NCI-H187 treated with DMSO at 0.1 percent for 48 hours (cell line): ENCODE data around the gene MYO5B.

ENCODE experiments used
- DNase-seq: peaks from one replicate; lab custom pipeline; 2025; lab: John Stamatoyannopoulos, UW

The MYO5B gene

DNA sequence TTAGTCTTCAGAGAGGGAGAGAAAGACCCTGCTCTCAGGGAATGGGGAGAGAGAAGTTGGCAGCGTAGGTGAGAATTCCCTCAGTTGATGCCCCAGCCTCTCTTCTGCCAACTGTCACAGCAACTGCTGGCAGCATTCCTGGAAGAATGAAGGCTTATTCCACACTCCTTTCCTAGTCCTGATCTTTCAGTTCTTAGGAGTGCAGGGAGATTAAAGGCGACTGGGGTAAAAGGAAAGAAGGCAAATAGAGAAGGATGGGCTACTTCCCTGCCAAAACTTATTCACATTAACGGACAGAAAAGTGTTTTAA is 315.7 kb downstream of the MYO5B start:
- DNase-seq = no peak

DNA sequence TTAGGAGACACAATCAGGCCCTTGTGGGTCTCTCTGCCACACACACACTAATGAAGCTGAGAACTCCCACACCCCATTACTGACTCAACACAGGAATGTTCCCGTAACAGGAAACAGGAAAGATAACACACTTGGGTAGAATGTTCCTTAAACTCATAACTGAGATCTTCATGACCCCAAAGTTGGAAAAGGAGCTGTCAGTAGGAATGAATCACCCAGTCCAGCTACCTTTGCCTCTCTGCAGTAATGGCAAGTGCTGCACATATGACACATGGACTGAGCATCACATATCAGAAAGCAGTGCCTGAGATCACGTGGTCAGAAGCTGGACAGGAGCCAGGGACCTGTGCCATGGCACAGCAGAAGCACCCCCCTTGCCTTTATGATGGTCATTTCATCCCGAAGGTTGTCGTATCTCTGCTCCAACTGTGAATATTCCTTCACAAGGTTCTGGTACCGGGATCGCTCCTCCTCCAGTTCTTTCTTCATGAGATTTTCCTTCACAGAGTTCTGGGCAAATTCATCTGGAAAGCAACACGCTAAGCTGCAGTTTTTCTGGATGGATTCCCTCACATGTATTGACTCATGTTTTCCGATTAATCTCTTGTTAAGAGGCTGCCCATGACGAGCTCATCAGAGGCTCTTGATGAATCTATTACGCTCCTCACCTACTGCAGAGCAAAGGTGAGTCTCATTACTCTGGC is 316.2 kb downstream of the MYO5B start:
- DNase-seq = no peak

DNA sequence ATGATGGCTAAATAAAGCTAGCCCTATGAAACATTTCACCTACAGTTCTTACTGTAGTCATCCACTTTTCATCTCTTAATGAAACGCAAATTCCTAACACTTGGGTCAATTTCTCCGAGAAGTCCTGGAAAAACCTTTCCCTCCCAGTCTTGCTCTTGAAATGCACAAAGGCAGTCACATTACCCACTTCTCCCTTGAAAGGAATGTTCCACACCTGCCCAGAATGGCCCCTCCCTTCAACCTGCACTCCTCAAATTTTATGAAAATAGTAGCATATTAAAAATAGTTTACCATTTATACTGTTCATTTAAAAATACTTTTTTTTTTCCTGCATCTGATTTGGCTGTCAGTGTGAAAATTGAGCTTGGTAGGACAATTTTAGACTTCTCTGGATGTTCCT is 316.9 kb downstream of the MYO5B start:
- no peak for DNase-seq

DNA sequence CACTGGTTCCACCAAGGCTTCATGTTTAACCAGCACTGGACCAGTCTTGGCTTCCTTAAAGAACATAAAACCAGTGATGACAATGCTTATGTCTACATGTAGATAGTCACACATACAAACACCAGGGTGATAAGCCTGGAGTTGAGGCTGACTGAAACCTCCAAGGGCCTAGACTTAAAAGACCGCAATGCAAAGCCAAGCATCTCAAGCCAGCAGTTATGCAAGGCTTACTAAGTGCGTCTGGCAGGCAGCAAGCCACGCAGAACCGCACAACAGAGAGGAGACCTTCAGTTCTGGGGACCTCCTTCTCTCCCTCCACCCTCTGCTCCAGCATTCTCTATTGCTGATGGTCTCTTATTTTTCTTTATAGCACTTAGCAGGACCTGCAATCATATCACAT is 318.4 kb downstream of the MYO5B start:
- DNase-seq = no peak

DNA sequence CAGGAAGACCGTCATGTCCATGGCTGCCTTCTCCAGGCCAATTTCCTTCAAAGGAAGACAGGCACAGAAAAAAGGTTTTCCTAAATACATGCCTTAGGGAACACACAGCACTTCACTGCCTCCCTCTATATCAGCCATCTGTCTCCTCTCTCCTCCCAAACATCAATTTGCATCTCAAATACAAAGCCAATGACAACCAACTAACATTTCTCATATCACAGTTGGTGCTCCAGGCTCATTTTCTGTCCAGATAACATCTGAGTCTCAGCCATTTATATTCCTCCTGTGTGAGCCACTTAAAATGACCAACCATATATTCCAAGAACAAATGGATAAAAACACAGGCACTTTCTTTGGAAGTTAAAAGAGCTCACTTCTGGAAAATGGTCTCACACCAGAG is 319.2 kb downstream of the MYO5B start:
- no peak for DNase-seq

DNA sequence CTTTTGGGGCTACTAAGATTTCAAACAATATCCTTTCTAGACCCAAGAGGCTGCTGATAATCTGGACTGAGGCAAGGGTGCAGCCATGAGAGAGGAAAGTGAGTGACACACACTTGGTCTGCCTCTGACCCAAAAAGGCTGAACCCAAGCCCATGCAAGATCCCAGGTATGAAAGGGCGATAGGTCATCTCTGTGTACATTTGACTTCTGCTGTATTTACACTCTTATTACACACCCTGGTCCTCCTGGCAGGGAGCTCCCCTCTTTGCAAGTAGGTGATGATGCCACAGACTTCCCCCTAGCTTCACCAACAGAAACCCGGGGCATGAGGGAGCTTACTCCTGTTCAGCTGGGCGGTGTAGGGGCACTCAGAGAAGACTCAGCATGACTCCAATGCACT is 319.8 kb downstream of the MYO5B start:
- DNase-seq = no peak

DNA sequence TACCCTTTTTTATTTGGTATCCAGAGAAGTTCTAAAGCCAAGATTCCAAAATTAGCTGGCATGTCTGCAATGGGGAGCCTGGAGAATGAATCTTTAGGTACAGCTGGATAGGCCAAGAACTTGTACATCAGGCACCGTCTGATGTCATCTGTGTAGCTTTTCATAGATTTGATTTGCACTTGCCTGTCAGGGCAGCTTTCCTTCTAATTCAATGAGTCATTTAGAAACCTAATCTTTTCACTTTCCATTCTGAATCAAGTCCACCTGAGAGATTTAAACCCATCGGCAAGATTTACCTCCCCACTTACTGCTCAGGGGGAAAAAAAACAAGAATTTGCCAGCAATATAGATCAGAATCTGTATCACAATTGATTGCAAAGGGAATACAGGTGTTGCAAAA is 320.7 kb downstream of the MYO5B start:
- no peak for DNase-seq

DNA sequence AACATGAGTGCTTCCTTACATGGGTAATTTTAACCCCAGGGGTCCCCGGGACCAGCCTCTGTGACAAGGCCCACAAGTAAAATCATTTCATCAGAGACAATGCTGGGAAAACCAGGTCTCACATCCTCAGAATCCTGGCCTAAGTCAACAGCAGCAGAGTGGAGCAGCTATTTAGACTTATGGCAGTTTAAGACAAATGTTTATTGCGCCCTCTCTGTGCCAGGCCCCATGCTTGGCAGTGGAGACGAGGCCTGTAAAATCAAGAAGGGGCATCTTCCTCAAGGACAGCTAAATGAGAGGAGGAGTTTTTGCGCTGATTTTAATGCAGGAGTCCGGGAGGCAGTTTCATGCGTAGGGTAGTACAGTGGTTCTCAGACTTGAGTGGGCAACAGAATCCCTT is 325.6 kb downstream of the MYO5B start:
- DNase-seq = no peak

DNA sequence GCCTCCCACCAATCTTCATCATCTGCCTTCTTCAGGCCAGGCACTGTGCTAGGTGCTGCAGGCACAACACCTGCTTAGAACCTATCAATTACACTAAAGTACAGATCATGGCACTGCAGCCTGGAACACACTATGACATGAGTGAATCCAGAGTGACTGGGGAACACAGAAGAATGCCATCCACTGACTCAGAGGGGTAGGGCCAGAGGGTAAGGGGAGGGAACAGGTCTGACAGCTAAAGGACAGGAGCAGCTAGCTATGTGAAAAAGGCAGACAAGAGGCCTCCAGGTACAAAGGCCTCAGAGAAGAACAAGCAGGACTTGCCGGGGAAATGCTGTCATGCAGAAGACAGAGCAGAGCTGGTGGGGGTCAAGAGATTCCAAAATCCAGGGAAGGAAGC is 328.3 kb downstream of the MYO5B start:
- DNase-seq = no peak

DNA sequence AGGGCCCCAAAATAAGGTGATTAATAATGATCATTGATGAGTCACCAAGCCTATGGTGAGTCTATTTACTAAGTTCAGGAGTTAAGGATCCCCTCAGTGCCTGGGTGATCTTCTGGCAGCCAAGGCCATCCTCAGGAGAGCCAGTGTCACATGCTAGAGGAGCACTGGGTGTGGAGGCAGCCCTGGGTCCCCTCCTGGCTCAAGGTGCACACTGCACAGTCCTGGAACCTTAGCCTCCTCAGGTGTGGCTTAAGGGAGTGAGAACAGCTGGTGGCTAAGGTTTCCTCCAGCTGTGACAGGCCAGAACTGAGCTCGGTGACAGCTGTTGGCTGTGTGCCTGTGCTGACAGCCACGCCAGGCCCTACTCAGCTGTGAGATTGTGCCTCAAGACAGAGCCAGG is 329.5 kb downstream of the MYO5B start:
- DNase-seq = no peak

DNA sequence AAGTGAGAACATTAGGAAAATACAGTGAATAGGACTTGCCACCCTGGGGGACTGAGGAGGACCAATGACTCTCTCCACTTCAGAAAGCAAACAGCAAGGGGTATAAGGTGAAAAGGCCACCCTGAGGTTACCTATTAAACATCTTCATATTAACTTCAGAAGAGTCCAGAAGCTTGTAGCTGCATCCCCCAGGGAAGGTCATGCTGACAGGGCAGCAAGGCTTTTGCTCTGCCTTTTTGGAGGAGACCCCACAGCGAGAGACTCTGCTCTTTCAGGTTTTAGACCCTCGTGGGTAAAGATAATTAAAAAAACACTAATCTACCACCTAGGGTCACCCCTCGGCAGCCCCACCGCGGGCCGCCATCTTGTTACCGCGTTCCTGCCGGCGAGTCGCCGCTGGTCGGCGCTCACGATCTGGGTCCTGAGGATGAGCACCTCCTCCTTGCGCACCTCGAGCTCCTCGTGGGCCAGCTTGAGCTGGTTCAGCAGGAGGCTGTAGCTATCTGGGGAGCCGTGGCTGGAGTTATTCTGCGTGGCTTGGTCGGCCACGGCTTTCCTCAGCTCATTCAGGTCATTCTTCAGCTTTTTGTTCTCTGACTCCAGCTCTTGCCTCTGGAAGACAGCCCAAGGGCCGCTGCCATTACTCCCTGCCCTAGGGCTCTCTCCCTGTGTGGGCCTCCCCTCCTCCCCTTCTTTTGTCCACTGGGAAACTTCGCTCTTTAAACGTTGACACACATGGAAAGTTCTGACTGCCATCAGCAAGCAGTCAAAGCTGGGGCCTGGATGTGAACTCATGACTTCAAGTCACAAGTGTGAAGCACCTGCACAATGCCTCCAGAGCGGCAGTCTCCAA is 331.0 kb downstream of the MYO5B start:
- DNase-seq = no peak

DNA sequence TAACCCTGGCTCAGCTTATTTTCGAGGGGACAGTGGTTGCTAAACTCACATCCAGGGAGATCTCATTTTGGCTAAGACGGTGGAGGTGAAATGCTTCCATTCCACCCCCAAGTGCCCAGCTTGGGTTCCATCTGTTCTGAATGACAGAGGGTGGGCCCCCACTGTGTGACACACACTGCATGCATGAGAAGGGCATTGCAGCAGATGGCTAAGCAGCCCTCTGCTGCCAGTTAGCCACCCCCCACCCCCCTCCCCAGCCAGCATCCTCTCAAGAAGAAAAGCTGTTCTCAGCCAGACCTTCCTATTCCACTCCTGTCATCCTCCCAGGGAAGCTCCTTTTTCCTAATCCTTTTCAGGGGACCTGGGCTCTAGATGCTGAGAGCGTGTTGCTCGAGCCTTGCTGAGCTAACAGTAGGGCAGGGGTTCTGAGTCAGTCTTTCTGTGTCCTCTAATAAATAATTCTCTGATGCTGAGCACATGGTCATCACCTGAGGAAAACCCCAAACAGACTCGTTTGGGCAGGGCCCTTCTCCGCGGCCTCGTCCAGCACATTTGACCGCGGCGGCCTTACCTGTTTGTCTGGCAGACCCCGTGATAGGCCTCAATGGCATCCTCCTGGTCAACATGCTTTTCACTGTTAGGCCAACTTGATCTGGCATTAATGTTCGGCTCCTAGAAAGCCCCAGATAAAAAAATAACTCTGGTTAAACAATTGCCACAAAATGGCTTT is 332.1 kb downstream of the MYO5B start:
- DNase-seq = no peak

DNA sequence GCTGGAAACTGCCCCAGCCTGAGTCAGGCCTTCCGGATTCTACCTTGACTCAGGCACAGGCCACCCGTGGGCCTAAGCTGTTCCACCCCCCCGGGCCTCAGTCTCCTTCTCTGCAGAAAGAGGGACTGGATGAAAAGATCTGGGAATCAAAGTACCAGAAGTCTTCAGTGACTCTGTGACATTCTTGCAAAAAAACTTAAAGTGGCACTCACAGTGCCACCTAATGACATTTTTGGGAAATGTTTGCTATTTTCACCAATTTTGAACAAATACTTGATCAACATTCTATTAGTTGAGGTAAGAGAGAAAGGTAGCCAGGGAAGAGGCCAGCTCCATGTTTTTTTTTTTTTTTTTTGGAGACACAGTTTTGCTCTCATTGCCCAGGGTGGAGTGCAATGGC is 333.3 kb downstream of the MYO5B start:
- no peak for DNase-seq

DNA sequence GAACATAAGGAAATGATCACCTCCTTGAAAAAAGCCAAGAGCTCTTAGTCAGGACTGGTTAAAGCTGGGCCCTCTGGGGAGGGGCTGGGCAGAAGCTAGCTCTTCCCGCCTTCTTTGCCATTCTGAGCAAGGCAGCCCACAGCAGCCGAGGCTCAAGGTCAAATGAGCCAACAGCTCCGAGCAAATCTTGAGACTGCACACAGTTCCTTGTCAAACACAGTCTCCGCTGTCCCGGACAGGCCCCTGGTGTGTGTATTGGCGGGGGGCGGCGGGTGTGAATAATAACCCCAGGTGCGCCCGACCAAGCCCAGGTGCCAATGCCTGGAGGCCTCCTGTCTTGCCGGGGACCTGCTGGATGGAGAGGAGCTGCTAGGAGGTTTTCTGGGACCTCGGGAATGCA is 335.2 kb downstream of the MYO5B start:
- DNase-seq = no peak

DNA sequence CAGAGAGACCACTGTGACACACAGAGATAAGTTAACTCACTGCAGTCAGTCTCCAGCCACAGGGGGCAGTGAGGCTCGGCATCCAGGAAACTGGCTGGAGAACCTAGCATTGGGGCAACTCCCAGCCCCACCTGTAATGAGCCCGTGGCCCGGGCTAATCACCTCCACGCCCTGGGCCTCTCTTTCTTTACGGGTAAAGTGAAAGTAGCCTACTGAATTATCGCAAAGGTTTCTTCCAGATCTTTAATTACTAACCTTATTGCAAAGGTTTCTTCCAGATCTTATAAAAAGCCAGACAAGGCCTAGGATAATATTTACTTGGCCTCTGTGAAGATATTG is 336.0 kb downstream of the MYO5B start:
- DNase-seq = no peak

DNA sequence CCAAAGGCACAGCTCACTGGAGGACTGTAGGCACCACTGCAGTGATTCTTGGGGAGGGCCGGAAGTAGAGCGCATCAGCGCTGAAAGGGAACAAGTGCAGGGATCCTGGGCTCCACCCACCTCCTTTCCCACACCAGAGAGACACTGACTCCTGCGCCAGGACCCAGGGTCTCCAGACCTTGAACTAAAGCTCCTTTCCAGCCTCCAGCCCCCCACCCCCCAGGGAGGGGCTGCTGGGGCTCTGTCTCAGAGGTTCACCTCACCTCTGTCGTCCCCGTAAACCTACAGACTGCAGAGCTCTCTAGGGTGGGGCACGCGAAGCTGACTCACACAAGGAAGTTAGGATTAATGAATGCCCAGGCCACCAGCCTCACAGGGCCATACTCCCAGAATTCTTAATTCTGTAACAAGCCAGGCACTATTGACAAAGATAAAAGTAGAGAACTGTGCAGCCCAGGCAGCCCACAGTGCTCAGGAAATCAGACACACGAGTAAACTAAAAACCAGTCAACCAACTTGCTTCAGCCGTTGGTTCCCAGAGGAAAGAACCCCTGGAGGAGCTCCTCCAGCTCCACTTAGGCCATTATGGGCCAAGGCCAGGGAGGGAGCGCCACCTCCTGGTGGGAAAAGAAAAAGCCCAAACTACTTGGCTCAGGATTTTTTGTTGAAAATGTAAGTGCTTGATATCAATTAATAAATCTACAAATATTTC is 336.5 kb downstream of the MYO5B start:
- DNase-seq = no peak

DNA sequence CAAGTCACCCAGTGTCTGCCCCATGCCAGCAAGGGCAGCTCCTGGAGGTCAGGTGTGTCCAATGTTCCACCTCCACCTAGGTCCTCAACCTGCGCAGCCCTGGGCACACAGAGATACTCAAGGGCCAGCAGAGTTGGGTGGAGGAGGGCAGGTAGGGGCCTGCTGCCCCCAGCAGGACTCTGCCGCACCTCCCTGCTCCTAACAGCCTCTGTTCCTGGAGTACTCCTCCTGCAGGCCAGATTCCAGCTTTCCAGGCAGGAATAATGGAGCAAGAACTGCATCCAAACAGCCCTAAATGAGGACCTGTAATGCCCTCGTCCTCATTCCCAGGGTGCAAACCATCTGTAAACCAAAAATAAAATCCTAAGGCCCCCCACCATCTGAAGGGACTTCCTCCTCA is 337.2 kb downstream of the MYO5B start:
- DNase-seq = no peak

DNA sequence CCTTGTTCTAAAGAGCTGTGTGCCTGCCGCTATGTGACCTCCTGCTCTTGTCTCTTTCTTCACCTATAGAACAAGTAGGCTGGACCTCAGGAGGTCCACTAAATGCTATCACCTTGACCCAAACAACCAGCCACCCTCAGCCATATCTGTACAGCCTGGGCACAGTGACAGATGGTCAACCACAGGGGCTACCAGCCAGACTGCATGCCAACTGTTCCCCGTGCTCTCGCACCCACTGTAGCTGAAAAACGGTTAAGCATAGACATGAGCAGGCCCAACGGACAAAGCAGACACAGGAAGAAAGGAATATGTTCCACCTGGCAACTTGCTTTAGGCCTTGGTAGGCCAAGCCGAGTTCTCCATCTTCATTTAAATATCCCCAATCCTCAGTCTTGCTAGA is 338.5 kb downstream of the MYO5B start:
- DNase-seq = no peak

DNA sequence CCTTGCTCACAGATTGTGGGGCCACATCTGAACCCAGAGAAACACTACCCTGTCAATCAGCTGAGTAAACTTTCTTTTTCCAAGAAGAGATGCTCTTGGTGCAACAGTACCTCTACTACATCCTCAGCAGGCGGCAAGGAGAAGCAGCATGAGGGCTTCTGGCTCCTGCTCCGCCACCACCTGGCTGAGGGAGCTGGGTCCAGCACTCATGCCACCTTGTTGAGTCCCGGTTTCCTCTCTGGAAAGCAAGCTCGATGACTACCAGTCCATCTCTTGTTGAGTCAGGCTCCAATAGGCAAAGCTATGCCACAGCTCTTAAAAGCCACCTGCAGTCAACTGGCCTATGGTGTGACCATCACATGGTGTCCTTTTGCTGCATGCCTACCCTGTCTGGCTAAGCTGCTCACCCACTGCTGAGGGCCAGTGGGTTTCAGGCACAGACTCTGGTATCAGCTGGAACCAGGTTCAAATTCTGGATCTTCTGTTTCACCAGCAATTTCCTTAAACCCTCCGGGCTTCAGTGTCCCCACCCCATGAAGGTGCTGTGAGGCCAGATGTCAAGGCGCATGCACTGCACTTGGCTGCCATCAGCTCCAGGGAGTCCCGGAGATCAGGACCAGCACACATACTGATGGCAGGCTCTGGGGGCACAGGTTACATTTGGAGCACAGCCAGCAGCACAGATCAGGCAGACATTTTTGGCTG is 339.1 kb downstream of the MYO5B start:
- no peak for DNase-seq

DNA sequence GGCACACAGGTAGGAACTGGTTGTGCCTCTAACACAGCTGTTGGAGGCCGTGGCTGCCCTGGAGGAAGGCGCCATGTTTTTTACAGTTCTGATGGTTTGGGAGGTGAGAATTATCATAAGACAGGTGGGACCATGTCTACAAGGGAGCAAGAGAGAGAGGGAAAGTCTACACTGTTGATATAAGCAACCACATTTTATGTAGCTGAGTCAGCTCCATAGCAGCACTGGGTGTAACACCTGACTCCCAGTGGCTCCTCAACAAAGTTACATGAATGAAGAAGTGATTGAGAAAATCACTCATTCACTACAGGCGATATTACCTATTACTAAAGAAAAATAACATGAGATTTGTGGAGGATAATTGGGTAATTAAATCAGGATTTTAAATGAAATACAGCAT is 340.3 kb downstream of the MYO5B start:
- no peak for DNase-seq

DNA sequence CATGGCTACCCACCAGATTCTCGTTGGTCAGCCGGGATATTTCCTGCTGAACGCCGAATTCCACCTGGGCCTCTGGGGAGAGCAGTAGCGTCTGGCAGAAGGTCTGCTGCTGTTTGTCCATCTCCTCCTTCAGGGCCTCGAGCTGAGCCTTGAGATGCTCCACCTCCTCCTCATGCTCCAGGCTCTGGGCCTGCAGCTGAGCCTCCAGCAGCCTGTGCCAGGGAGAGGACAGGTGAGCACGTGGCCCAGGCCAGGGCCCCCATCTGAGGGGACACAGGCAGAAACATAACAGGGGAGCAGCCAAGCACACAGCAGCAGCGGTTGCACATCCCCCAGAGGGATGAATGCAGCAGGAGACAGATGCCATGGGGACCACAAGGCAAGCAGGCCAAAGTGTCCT is 341.5 kb downstream of the MYO5B start:
- DNase-seq = no peak

DNA sequence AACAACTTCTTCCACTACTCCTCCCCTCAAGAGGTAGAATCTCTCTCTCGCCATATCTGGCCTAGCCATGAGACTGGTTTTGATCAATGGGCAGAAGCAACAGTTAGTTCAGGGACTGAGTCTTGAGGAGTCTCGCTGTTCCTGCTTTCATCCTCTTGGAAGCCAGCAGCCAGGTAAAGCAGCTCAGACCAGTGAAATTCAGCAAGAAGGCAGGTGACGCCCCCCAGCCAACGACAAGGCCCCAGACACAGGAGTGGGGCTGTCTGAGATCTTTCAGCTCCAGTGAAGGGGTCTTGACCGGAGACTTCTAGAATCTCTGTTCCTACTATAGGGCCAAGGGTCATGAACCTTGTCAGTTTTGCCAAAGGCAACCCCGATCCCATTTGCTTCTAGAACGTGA is 341.9 kb downstream of the MYO5B start:
- DNase-seq = no peak
